ENCODE data around the gene PAX6. TPM values are rescaled to one million over a fixed set of nuclear protein-coding genes. Genes with fewer than 3 reads are reported as not detected.

PAX6 gene
- polyA plus RNA-seq, 3 donors, result not detected

GRCh38 chr11:31822927-31823643, 12.0 kb upstream of the PAX6 start:
- no peak for DNase-seq (ENCODE audit: low read depth in 3 of 3, low spot score in 2 of 3)

GRCh38 chr11:31822175-31822926, 11.2 kb upstream of the PAX6 start:
- no peak for DNase-seq (ENCODE audit: low read depth in 3 of 3, low spot score in 2 of 3)

- DNase-seq (ENCODE audit: low read depth in 3 of 3, low spot score in 2 of 3), result no peak
Measured at GRCh38 chr11:31821766-31822165, 10.6 kb upstream of the PAX6 start.

- DNase-seq (ENCODE audit: low read depth in 3 of 3, low spot score in 2 of 3), result no peak
Measured at GRCh38 chr11:31821235-31821764, 10.2 kb upstream of the PAX6 start.

GRCh38 chr11:31820438-31820818, 9.3 kb upstream of the PAX6 start:
- no peak for DNase-seq (ENCODE audit: low read depth in 3 of 3, low spot score in 2 of 3)

- DNase-seq (ENCODE audit: low read depth in 3 of 3, low spot score in 2 of 3), result no peak
Measured at GRCh38 chr11:31819621-31820437, 8.7 kb upstream of the PAX6 start.

- DNase-seq (ENCODE audit: low read depth in 3 of 3, low spot score in 2 of 3), result no peak
Measured at GRCh38 chr11:31818874-31819331, 7.8 kb upstream of the PAX6 start.

- no peak for DNase-seq (ENCODE audit: low read depth in 3 of 3, low spot score in 2 of 3)
Measured at GRCh38 chr11:31818425-31818755, 7.3 kb upstream of the PAX6 start.

GRCh38 chr11:31817621-31818424, 6.7 kb upstream of the PAX6 start:
- no peak for DNase-seq (ENCODE audit: low read depth in 3 of 3, low spot score in 2 of 3)

GRCh38 chr11:31817054-31817620, 6.0 kb upstream of the PAX6 start:
- no peak for DNase-seq (ENCODE audit: low read depth in 3 of 3, low spot score in 2 of 3)

GRCh38 chr11:31816468-31817053, 5.4 kb upstream of the PAX6 start:
- no peak for DNase-seq (ENCODE audit: low read depth in 3 of 3, low spot score in 2 of 3)

GRCh38 chr11:31815711-31816467, 4.8 kb upstream of the PAX6 start:
- DNase-seq (ENCODE audit: low read depth in 3 of 3, low spot score in 2 of 3), result no peak

- no peak for DNase-seq (ENCODE audit: low read depth in 3 of 3, low spot score in 2 of 3)
Measured at GRCh38 chr11:31814176-31814868, 3.2 kb upstream of the PAX6 start.

- DNase-seq (ENCODE audit: low read depth in 3 of 3, low spot score in 2 of 3), result no peak
Measured at GRCh38 chr11:31813391-31814175, 2.5 kb upstream of the PAX6 start.

GRCh38 chr11:31812383-31813381, 1.6 kb upstream of the PAX6 start:
- no peak for DNase-seq (ENCODE audit: low read depth in 3 of 3, low spot score in 2 of 3)

Data from right renal cortex interstitium (tissue), 3 donors.